ENCODE data around the gene RTCA.
"Not testable (repeated sequence)": the region's sequence is repeated elsewhere in the genome, so short reads cannot be mapped to it uniquely, and the experiment has no call there.

RTCA gene

DNA sequence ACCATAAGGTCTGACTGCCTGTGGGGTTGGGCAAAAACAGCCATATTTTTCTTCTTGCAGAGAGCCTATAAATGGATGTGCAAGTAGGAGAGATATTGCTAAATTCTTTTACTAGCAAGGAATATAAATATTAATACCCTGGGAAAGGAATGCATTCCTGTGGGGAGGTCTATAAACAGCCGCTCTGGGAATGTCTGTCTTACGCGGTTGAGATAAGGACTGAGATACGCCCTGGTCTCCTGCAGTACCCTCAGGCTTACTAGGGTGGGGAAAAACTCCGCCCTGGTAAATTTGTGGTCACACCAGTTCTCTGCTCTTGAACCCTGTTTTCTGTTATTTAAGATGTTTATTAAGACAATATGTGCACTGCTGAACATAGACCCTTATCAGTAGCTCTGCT, 1.9 kb upstream of the RTCA start:
- not testable (repeated sequence) for DNase-seq

- DNase-seq, result no peak
Observed at GRCh38 chr1:100265562-100265930, 470 bp upstream of the RTCA start.

GRCh38 chr1:100266741-100267140, 725 bp downstream of the RTCA start:
- peak; percentile 7 for DNase-seq

- no peak for DNase-seq
Observed at GRCh38 chr1:100267284-100267683, 1.3 kb downstream of the RTCA start.

GRCh38 chr1:100268202-100268601, 2.2 kb downstream of the RTCA start:
- no peak for DNase-seq

DNA sequence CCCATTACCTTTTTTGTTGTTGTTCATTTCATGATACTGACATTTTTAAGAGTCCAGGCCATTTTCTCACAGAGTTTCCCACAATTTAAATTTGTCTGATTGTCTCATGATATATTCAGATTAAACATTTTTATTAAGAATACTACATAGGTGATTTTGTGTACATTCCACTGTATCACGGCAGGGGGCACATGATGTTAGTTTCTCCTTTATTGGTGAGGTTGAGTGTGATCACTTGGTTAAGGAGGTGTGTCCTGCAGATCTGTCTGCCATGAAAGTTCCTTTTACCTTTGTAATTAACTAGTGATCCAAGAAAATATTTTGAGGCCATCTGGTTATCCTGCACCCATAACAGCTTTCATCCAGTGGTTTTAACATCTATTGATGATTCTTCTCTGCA, 11.8 kb downstream of the RTCA start:
- DNase-seq, result no peak

GRCh38 chr1:100279358-100279923, 13.4 kb downstream of the RTCA start:
- no peak for DNase-seq

DNA sequence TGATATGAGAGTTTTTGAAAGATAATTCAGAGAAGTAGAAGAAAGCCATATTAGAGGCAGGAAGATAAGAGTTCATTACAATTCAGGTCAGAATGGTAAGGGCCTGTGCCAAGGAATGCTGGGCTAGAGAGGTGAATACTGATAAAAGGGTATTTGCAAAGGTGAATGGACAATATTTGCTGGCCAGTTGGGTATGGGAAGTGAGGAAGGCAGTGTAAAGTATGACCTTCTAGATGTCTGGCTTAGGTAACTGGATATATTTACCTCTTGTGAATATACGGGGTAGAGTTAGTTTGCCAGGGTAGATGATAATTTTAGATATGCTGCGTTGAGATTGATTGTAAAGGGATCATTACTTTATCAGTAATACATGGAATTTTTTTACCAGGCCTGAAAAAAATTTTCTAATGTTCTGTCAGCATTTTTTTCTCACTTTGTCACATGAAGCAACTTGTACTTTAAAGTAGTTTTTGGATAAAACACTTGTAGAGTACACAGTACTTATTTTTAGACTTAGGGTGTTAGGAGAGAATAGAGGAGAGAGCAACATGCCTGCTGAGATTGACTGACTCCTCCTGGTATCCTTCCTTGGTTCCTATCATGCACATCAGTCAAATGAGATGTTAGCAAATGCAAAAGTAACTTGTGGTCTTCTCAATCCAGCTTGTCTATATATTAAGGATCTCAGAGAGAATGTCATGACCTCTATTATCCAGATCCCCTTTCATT, 14.1 kb downstream of the RTCA start:
- DNase-seq, result no peak

DNA sequence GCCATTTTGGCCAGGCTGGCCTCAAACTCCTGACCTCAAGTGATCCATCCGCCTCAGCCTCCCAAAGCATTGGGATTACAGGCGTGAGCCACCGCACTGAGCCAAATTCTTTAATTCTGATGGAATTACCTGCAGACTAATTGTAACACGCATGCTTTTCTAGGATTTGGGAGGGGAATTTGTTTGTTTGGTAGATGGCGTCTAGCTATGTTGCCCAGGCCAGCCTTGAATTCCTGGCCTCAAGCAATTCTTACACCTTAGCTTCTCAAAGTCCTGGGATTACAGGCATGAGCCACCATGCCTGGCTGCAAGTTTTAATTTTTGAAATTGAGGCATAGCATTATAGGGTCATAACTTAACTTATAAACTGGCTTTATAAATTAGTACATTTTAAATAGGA, 18.6 kb downstream of the RTCA start:
- DNase-seq, result no peak

DNA sequence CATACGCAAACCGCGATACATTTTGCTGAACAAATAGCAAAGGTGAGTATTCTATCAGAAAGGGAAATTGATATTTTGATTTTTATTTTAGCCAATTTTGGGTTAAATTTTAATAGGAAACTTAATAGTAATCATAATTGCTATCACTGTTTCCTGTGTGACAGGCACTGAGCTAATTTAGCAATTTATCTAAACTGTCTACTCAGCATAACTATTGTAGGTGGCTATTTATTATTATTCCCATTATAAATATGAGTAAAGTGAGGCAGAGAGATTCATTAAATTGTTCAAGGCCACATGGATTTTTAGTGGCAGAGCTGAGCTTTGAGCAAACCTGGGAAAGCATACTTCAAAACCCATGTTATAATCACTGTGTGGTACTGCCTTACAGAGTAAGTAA, 21.1 kb downstream of the RTCA start:
- no peak for DNase-seq

GRCh38 chr1:100290291-100290690, 24.3 kb downstream of the RTCA start:
- DNase-seq, result no peak

DNA sequence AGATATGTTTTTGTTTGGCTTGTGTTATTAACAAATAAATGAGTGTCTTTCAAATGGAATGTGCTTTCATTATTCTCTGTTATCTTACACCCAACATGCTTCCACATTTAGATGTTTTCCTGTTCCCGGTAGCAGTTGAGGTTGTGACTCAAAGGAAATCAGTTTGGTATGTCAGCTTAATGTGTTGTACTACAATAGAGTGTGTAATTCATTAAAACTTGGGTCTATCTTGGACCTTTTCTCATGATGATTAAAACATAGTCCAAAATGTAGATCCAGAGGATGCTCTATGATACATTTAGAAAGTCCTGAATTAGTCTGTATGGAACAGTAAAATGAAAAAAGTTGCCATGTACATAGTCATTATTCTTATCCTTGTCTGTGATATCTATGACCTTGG, 26.7 kb downstream of the RTCA start:
- no peak for DNase-seq

- DNase-seq, result no peak
Observed at GRCh38 chr1:100296140-100296539, 30.1 kb downstream of the RTCA start.

- DNase-seq, result not testable (repeated sequence)
Observed at GRCh38 chr1:100296997-100297396, 31.0 kb downstream of the RTCA start.

- DNase-seq, result no peak
Observed at GRCh38 chr1:100298512-100298911, 32.5 kb downstream of the RTCA start.

DNA sequence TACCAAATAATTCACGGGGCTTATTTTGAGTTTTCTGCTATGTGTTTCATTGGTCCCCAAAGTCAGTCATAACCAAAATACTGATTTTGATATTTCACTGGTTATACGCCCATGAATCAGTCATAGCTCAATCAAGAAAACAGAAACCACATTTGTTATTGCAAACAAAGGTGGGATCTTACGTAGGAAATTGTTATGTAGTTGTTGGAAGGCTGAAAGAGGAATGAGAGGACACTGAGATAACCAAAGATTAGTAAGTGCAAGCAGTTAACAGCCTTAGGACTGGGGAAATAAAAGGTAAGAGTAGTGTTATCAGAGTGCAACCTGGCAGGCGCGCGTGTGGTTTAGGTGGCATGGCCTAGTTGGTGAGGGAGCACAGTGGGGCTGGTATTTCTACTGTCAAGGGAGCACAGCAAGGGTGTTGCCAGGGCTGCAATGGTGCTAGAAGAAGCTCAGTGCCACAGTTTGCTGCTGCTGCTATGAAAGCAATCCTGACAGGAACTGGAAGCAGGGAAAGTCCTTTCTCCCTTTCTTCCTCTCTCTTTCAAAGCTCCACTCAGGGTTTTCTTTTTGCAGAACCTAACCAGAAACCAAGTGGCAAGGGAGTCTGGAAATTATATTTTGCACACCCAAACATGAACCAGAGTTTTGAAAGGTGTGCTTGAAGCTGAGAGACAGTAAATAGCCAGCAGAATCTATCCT, 33.7 kb downstream of the RTCA start:
- DNase-seq, result no peak

GRCh38 chr1:100300691-100301090, 34.7 kb downstream of the RTCA start:
- DNase-seq, result no peak

DNA sequence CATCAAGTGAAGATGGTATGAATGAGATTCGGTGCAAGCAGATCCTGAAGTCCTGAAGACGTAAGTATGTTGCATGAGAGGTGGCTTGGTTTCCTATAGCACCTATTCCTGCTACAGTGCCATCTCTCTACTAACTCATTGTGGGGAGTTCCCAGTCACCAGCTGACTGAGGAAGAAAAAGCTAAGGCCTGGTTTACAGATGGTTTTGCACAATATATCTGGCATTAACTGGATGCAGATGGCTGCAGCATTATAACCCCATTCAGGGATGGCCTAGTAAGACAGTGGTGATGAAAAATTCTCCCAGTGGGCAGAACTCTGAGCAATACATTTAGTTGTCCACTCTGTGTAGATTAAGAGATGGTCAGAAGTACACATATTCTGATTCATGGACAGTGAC, 36.7 kb downstream of the RTCA start:
- DNase-seq, result no peak

GRCh38 chr1:100304227-100304626, 38.2 kb downstream of the RTCA start:
- no peak for DNase-seq

GRCh38 chr1:100304921-100305320, 38.9 kb downstream of the RTCA start:
- DNase-seq, result no peak

DNA sequence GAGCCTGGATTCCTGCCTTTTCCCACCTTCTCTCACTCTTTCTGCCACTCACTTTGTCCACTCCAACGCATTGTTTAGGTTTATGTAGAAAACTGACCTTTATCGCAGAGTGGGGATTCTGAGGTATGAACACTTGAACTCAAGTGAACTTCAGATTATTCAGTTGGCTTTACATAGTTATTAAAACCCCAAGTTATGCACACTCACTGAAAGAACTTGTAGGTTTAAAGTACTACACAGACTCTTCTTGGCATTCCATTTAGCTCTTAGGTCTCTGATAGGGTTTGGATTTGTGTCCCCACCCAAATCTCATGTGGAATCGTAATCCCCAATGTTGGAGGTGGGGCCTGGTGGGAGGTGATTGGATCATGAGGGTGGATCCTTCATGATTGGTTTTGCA, 39.9 kb downstream of the RTCA start:
- no peak for DNase-seq

DNA sequence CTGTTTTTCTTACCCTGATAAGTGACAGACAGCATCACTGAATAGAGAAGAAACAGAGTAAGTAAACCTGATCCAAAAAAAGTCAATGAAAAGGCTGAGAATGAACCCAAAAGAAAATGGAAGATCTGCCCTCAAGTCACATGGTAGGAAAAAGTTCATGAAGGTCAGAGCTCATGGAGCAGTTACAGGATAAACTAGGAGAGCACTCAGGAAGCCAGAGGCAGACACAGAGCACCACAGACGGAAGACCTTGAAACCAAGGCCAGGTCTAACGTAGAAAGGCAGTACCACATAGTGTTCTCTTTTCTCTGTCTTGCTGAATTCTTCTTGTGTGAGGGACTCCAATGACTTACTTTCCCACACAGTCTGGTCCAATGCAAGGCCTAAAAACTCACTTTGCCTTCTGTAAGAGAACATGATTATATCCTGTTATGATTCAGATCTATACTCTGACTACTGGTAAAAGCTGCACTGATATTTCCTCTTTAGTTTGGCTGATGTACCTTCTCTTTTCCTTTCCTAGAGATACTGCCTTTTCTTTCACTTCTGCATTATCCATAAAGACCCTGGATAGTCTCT, 40.8 kb downstream of the RTCA start:
- DNase-seq, result no peak

DNA sequence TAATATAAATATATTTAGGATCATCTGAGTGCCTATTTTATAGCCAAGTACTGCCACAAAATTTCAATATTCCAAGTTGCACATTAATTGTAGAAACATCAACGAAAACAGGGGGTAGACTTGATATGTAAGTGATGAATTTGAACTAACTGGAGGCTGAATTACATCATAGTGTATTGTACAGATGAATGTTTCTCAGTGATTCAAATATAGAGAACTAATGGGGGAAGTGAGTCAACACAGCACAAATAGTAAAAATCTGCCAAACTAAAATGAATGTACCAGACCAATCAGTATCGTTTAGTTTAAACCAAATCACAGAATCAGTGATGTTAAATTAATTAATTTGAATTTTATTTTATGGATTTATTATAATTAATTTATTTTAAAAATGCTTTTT, 42.8 kb downstream of the RTCA start:
- DNase-seq, result no peak

GRCh38 chr1:100309863-100310262, 43.8 kb downstream of the RTCA start:
- DNase-seq, result no peak

Measured in NCI-H2029 (cell line).